Esophagus (tissue), 2 donors: ENCODE results near the gene C9orf85. TPM values are rescaled to one million over a fixed set of nuclear protein-coding genes. Genes with fewer than 3 reads are reported as not detected.
A peak's percentile ranks its signal among the peaks of the same experiment; 100 is the strongest.
"Not testable (repeated sequence)": the region's sequence is repeated elsewhere in the genome, so short reads cannot be mapped to it uniquely, and the experiment has no call there.

ENCODE experiments used
- H3K27ac ChIP-seq, 2 donors: one replicate each; pipeline ENCODE4 v1.5.1; 2013; ENCODE audit warnings: low read depth in 2 of 2, mild to moderate bottlenecking in 2 of 2, inconsistent platforms in 1 of 2, low read length in 1 of 2, moderate library complexity in 1 of 2
- H3K27me3 ChIP-seq, 2 donors: one replicate each; pipeline ENCODE4 v1.6.1; 2013; ENCODE audit warnings: low read length in 2 of 2, control low read depth in 1 of 2, mild to moderate bottlenecking in 1 of 2; ENCODE audit not compliant: insufficient read depth in 2 of 2, control insufficient read depth in 1 of 2
- H3K36me3 ChIP-seq, 2 donors: one replicate each; pipeline ENCODE4 v1.6.1; 2013; ENCODE audit warnings: low read length in 1 of 2; ENCODE audit not compliant: control insufficient read depth in 2 of 2, insufficient read depth in 2 of 2
- H3K4me1 ChIP-seq, 2 donors: one replicate each; pipeline ENCODE4 v1.6.1; 2013; ENCODE audit warnings: low read length in 1 of 2; ENCODE audit not compliant: control insufficient read depth in 2 of 2, insufficient read depth in 2 of 2
- H3K4me3 ChIP-seq, 2 donors: one replicate each; pipeline ENCODE4 v1.5.1; 2013; ENCODE audit warnings: low read length in 2 of 2, mild to moderate bottlenecking in 2 of 2, low read depth in 1 of 2, moderate library complexity in 1 of 2
- H3K9me3 ChIP-seq, 2 donors: one replicate each; pipeline ENCODE4 v1.6.1; 2013; ENCODE audit warnings: mild to moderate bottlenecking in 2 of 2, low read depth in 1 of 2, low read length in 1 of 2, moderate library complexity in 1 of 2; ENCODE audit not compliant: control insufficient read depth in 2 of 2, insufficient read depth in 1 of 2
- WGBS, 2 donors: extraction: QIAGEN DNeasy Blood & Tissue Kit; methylation state at CpG; one replicate each; pipeline ENCODE4 v1.1.7; 2013; 5-methylcytosine and 5-hydroxymethylcytosine counted together
- polyA plus RNA-seq, 2 donors: library from polyadenylated mRNA; stranded (reverse); fragments of 200-250 nt; gene quantifications; one replicate each; pipeline ENCODE4 v1.2.3, GENCODE V29; 2013
- donor health status: healthy with polysubstance abuse.
- donor health status: Bipolar disorder and iron deficiency.

Gene C9orf85
- polyA plus RNA-seq, 2 donors = 10.3 to 11.2 TPM

DNA sequence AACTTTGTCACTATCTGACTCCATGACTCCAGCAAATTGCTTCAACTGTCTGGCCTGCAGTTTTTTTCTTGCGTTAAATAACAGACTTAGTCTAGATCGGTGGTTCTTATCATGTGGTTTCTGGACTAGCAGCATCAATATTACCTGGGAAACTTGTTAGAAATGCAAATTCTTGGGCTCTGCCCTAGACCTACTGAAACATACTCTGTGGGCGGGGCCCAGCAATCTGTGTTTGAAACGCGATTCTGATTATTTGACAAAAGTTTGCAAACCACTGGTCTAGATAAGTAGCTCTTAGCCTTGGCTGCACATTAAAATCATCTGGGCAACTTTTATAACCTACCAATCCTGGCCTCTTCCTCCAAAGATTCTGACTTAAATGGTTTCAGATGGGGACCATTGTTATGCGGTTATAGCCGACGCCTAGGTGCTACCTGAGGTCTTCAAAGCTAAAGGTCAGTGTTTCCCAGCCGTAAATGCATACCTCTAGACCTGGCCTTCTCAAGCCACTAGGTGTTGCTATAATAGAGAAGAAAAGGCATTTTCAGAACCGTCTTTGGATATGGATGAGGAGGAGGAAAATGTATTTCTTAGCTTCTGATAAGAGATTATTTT, 74.0 kb downstream of the C9orf85 start:
- Histone ChIP-seq H3K27me3 (no peaks in the 10 kb centered on the region), H3K27ac (no peak overlapping the region), H3K4me1 (no peaks in the 10 kb centered on the region), H3K4me3 (no peak overlapping the region), H3K9me3 (no peaks in the 10 kb centered on the region), H3K36me3 (no peaks in the 10 kb centered on the region)
- WGBS, 2 donors = 79 to 86% methylated on average over 10 of the region's 10 CpGs

DNA sequence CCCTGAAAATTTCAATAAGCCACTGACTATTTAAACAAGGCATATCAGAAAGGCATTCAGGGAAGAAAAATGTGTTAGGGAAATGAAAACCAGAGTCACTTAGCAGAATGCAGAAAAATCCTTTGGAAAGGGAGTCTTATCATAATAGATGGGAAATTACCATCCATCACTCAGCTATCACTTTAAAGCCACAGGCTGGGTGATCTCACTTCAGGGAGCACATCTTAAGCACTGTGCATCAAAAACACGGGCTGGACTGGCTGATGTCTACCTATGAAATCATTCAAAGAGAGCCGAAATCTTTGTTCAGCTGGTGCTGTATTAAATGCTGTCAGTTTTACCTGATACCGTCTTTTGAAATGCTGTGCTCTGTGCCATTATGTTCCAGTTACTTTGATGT, 75.5 kb downstream of the C9orf85 start:
- WGBS, 2 donors = 73 to 83% methylated on average over 3 of the region's 3 CpGs
- Histone ChIP-seq H3K4me3 (no peak overlapping the region), H3K4me1 (no peaks in the 10 kb centered on the region), H3K9me3 (no peaks in the 10 kb centered on the region), H3K27ac (no peak overlapping the region), H3K36me3 (no peaks in the 10 kb centered on the region), H3K27me3 (no peaks in the 10 kb centered on the region)

DNA sequence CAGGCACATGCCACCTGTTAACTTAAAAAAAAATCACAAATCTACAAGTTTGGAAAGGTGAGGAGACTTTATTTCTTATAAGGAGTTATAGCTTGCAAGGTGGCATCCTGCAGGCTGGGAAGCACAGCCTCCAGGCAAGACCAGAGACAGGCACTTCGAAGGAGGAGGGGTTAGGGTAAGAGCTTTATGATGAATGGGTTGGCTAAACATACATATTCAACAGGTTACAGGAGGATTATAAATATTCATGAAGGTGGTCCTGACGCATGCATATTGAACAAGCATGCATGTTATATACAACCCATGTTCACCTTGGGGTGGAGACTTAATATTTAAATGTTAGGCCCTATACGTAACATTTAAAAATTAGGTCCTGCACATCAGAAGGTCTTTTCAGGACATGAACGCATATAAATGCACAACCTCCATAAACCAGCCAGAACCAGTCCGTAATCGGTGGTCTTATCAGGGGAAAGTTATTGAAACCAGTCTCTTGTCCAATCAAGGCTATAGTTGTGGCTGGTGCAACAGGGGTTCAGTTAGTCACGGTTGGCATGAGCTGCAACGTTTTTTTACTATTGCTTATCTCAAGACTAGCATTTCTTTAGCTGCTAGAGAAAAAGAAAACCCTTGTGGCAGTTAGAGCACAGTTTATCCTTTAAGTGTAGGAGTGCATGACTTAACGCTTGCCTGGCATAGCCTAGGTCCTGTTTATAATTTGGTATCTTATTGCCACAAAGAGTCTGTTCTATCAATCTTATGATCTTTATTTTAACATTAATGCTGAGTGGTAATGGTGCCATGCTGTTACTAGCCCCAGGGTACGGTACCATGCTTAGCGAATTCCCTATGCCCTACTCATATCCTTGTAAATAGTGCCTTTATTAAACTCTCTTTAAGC, 76.3 kb downstream of the C9orf85 start:
- Histone ChIP-seq H3K27me3 (no peaks in the 10 kb centered on the region), H3K4me3 (no peak overlapping the region), H3K9me3 (no peaks in the 10 kb centered on the region), H3K4me1 (no peaks in the 10 kb centered on the region), H3K27ac (no peak overlapping the region), H3K36me3 (no peaks in the 10 kb centered on the region)
- WGBS, 2 donors = 69 to 78% methylated on average over 11 of the region's 11 CpGs

DNA sequence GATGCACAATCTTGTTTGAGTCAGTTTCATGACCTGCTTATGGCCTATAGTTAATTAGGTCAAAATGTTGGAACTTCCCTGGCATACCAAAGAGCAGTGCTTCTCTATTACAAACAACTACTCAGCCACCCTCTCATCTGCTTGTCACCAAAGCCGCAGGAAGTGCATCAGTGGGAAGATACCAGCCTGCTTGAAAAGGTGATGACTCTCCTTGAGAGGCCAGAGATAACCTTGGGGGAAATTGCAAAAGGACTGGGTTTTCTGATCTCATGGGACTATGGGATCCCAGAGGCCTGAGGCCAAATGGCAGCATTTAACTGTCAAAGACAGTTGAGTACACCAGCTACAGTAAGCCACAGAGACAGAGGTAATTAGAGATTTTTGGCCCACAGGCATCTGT, 79.0 kb downstream of the C9orf85 start:
- H3K4me1 ChIP-seq = no peaks in the 10 kb centered on the region
- H3K4me3 ChIP-seq = no peak overlapping the region
- no peak overlapping the region for H3K27ac ChIP-seq
- H3K36me3 ChIP-seq = no peaks in the 10 kb centered on the region
- no peaks in the 10 kb centered on the region for H3K27me3 ChIP-seq
- 94 to 95% methylated on average over 1 of the region's 1 CpG for WGBS, 2 donors
- H3K9me3 ChIP-seq = no peaks in the 10 kb centered on the region

DNA sequence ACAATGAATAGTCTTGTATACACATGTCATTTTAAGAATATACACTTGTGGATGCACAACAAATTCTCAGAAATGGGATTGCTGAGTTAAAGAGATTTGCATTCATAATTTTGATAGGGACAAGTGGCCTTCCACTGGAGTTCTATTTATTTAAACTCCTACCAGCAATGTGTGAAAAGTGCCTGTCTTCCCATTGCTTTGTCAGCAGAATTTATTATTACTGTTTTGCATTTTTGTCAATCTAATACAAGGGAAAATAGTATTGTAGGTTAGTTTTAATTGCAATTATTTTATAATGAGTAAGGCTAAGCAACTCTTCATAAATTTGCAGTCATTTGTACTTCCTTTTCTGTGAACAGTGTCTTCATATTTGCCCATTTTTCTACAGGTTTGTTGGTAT, 94.0 kb downstream of the C9orf85 start:
- Histone ChIP-seq H3K4me3 (no peak overlapping the region), H3K27ac (no peak overlapping the region), H3K27me3 (no peaks in the 10 kb centered on the region), H3K9me3 (peaks cover 0 to 3% of the 10 kb centered on the region in 2 donors), H3K36me3 (no peaks in the 10 kb centered on the region), H3K4me1 (no peaks in the 10 kb centered on the region)

DNA sequence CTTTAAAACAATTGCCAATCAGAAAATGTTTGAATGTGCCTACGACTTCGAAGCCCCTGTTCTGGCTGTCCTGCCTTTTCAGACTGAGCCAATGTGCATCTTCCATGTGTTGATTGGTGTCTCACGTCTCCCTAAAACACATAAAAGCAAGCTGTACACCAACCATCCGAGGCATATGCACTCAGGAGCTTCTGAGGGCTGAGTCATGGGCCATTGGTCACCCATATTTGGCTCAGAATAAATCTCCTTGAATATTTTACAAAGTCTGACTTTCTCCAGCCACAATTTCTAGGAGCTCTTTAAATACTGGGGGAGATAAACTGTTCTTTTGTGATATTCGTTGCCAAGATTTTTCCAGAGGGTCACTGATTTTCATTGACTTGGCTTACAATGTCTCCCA, 95.1 kb downstream of the C9orf85 start:
- H3K4me1 ChIP-seq = no peaks in the 10 kb centered on the region
- WGBS, 2 donors = 69 to 79% methylated on average over 5 of the region's 5 CpGs
- no peaks in the 10 kb centered on the region for H3K27me3 ChIP-seq
- H3K36me3 ChIP-seq = no peaks in the 10 kb centered on the region
- H3K4me3 ChIP-seq = no peak overlapping the region
- no peak overlapping the region for H3K27ac ChIP-seq
- H3K9me3 ChIP-seq = peaks cover 0 to 3% of the 10 kb centered on the region in 2 donors

DNA sequence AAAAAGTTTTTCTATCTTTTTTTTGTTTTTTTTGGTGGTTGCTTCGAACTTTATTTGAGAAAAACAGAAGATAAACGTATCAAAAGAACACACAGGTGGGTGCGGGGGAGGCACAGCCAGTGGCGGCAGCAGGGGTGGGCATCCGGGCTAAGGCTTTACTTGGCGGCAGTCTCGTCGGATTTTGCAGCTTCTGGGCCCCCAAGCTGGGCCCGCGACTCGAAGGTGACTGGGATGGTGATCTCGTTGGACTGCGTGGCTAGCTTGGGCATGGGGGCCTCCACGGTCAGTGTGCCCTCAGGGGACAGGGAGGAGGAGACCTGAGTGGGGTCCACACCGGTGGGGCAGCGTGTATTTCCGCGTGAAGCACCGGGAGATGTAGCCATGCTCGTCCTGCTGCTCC, 96.3 kb downstream of the C9orf85 start:
- not testable (repeated sequence) for H3K4me1 ChIP-seq, H3K27me3 ChIP-seq, H3K9me3 ChIP-seq, H3K4me3 ChIP-seq, H3K36me3 ChIP-seq, H3K27ac ChIP-seq
- WGBS, 2 donors = 90 to 91% methylated on average over 20 of the region's 20 CpGs

DNA sequence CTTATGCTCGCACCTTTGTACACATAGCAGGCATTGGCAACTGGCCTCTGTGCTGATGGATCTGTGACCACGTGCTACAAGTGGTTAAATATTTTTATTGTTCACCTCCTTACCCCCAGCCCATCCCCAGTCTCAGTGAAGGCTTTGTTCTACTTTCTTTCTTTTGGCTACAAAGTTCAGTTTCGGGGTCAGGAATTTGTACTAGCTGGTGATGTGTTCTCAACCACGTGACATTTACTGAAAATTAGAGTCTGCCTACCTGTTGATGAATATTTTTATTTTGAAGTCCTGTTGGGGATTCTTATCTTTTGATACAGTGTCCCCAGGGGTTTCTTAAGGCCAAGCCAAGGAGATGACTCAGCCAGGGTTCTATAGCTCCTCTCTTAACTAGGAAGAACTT, 101.2 kb downstream of the C9orf85 start:
- Histone ChIP-seq H3K4me1 (no peaks in the 10 kb centered on the region), H3K27ac (no peak overlapping the region), H3K4me3 (no peak overlapping the region), H3K9me3 (no peaks in the 10 kb centered on the region), H3K27me3 (no peaks in the 10 kb centered on the region), H3K36me3 (no peaks in the 10 kb centered on the region)
- 61 to 82% methylated on average over 4 of the region's 4 CpGs for WGBS, 2 donors

DNA sequence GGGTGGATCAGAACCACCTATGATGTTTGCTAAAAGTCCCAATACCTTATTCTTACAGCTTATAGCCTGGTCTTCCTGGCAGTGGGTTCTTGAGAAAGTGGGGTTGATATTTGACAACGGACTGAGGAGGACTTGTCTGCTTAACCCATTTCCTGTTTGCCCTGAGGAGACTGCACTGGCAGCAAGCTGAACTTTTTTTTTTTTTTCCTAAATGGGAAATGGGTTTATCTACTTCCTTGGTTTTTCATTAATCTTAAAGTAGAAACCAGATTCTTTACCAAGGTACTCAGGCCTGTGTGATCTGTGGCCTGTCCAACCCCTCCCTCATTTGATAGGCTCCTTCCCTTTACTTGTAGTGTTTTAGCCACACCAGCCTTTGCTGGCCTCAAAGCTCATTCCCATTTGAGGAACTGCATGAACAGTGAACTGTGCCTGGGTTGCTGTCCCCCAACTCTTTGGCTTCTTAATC, 101.9 kb downstream of the C9orf85 start:
- H3K27ac ChIP-seq = no peak overlapping the region
- H3K36me3 ChIP-seq = no peaks in the 10 kb centered on the region
- no peaks in the 10 kb centered on the region for H3K9me3 ChIP-seq
- H3K27me3 ChIP-seq = no peaks in the 10 kb centered on the region
- 0 to 13% methylated on average over 1 of the region's 1 CpG for WGBS, 2 donors
- H3K4me3 ChIP-seq = no peak overlapping the region
- H3K4me1 ChIP-seq = no peaks in the 10 kb centered on the region

DNA sequence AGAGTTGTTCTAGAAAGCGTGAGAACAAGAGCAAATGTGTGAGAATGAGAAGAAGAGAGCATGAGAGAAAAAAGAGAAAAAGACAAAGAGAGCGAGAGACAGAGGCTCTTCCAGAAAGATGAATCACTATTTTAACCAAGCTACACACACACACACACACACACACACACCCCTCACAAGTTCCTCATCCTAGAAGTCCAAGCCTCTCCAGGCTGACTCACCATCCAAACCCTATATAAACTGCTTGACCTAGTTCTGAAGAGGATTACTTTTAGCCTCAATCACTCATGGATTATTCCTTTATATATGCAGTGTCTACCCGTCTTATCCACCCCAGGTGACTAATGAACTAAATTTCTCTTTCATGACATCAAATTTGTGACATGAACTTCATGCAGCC, 111.4 kb downstream of the C9orf85 start:
- Histone ChIP-seq H3K27ac (peak overlapping the region; percentile 30 to 36), H3K4me1 (no peaks in the 10 kb centered on the region), H3K27me3 (no peaks in the 10 kb centered on the region), H3K4me3 (no peak overlapping the region), H3K9me3 (no peaks in the 10 kb centered on the region), H3K36me3 (no peaks in the 10 kb centered on the region)
- WGBS, 2 donors = 47 to 51% methylated on average over 3 of the region's 3 CpGs
